ENCODE data around the gene SCD5. TPM values are rescaled to one million over a fixed set of nuclear protein-coding genes. Genes with fewer than 3 reads are reported as not detected.

SCD5 gene
- total and polyA plus RNA-seq, 11 donors, result 1.4 to 6.8 (median 2.5) TPM

DNA sequence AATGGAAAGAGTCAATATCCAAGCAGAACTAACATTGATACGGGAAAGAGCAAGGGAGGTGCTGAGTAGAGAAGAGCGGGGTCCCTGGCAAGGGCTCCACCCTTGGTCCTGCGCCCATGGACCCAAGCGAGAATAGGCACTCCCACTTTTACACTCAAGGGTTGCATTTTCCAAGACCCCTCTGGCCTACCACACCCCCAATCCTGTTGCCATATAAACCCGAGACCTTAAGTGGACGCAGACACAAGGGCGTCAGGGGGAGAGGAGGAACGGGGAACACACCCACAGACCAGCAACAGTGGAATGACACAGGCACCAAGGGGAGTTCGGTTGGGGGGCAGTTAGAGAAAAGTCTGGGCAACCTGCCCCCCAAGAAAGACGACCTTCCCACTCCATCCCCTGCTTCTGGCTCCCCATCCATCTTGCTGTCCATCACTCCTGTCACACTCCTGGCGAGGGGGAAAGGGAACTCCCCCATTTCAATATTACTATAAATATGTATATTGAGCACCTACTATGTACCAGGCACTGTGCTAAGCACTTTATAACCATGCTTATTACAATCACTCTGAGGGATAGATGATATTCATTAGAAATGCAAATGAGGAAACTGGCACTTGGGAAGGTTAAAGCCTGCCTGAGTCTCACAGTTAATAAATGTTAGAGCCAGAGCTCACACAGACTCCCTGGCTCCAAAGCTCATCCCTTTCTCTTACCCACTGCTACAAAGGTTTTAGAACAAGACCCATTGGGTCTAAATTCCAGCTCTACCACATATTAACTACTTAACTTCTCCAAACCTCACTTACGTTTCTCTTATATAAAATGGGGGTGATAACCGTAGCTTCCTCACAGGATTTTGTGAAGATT lies 51.7 kb downstream of the SCD5 start:
- intact Hi-C loops (cut with DNase I), result no loop called here
- no peak for DNase-seq
- no peaks in the 10 kb centered on the region for H3K36me3 ChIP-seq
- H3K4me1 ChIP-seq, result peaks cover 0 to 7% (median 0%) of the 10 kb centered on the region in 12 donors
- no peaks in the 10 kb centered on the region for H3K9me3 ChIP-seq
- ATAC-seq, result no peak
- H3K4me3 ChIP-seq, result no peak overlapping the region
- H3K27ac ChIP-seq, result no peak overlapping the region
- no peaks in the 10 kb centered on the region for H3K27me3 ChIP-seq
- TF ChIP-seq POLR2A (IDR thresholded peaks at IDR 0.05), result no peak
- TF ChIP-seq, protein P1, sequence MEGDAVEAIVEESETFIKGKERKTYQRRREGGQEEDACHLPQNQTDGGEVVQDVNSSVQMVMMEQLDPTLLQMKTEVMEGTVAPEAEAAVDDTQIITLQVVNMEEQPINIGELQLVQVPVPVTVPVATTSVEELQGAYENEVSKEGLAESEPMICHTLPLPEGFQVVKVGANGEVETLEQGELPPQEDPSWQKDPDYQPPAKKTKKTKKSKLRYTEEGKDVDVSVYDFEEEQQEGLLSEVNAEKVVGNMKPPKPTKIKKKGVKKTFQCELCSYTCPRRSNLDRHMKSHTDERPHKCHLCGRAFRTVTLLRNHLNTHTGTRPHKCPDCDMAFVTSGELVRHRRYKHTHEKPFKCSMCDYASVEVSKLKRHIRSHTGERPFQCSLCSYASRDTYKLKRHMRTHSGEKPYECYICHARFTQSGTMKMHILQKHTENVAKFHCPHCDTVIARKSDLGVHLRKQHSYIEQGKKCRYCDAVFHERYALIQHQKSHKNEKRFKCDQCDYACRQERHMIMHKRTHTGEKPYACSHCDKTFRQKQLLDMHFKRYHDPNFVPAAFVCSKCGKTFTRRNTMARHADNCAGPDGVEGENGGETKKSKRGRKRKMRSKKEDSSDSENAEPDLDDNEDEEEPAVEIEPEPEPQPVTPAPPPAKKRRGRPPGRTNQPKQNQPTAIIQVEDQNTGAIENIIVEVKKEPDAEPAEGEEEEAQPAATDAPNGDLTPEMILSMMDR (IDR thresholded peaks at IDR 0.05), result no peak
- WGBS, 4 donors, result 78 to 89% (median 87%) methylated on average over 12 to 13 of the region's 13 CpGs

DNA sequence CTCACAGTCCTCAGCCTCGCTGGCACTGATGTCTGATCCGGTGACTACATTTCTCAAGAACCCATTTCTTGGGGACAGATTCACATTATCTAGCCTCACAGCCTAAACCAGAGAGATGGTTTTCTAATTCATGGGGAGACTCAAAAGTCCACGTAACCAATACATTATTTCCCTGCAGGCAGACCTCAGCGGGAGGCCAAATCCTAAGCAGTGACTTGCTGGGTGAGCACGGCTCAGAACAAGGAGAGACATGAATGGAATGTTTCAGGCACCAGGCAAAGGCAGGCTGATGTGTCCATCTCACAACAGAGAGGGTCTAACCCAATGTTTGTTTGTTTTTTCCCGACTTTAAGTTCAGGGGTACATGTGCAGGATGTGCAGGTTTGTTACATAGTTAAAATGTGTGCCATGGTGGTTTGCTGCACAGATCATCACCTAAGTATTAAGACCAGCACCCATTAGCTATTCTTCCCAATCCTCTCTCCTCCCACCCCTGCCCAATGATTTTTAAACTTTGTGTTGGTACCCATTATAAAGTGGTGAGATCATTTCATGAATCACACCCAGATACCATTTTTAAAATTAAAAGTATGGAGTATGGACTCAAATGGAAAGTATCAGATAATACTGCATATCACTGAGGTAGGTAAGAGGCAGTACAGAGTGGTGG lies 53.3 kb downstream of the SCD5 start:
- Histone ChIP-seq H3K36me3 (no peaks in the 10 kb centered on the region), H3K9me3 (no peaks in the 10 kb centered on the region), H3K4me1 (peaks cover 0 to 7% (median 0%) of the 10 kb centered on the region in 12 donors), H3K27me3 (no peaks in the 10 kb centered on the region), H3K4me3 (no peak overlapping the region), H3K27ac (no peak overlapping the region)
- intact Hi-C loops (cut with DNase I), result no loop called here
- DNase-seq, result no peak
- no peak for TF ChIP-seq POLR2A (IDR thresholded peaks at IDR 0.05)
- TF ChIP-seq, protein P1 (IDR thresholded peaks at IDR 0.05), result no peak
- ATAC-seq, result no peak
- WGBS, 4 donors, result 75 to 85% (median 82%) methylated on average over 6 of the region's 6 CpGs

DNA sequence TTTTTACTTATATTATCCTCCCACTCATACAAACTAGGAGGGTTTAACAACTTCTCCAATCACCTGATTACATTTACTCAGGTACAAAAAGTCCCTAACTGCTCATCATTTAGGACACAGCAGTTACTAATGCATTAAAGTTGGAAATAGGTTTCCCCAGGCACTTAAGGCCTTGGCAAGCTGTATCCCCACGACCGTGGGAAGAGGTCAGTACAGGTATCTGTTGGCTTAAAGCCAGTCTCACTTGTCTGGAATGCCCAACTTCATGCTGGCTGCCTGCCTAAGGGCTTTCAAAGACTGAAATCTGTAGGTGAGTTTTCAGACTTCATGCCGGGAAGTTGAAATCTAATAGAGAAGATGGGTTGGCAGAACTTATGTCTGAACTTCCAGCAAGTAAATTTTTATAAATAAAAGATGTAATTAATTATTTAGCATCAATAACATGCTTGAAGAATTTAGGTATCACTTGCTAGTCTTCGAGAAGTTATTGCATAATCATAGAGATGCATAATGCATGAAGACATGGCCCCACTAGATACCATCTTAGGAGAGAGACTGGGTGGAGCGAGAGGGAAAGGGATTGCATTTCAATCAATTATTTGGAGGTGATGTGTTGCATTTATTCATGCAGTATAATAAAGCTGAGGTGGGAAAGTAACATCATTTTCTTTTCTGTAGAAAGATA lies 54.2 kb downstream of the SCD5 start:
- H3K27me3 ChIP-seq, result no peaks in the 10 kb centered on the region
- H3K4me1 ChIP-seq, result peaks cover 0 to 7% (median 0%) of the 10 kb centered on the region in 12 donors
- ATAC-seq (no peak), DNase-seq (no peak)
- H3K9me3 ChIP-seq, result no peaks in the 10 kb centered on the region
- H3K4me3 ChIP-seq, result no peak overlapping the region
- no peak overlapping the region for H3K27ac ChIP-seq
- no peaks in the 10 kb centered on the region for H3K36me3 ChIP-seq
- intact Hi-C loops (cut with DNase I), result loop anchor here in 1 of 10 donors (5.0 kb wide), 1 partner anchor 282 kb away; no protein-coding TSS in a partner anchor
- TF ChIP-seq, protein P1 (IDR thresholded peaks at IDR 0.05), result no peak
- no peak for TF ChIP-seq POLR2A (IDR thresholded peaks at IDR 0.05)
- WGBS, 4 donors, result 57 to 67% (median 59%) methylated on average over 5 of the region's 5 CpGs

DNA sequence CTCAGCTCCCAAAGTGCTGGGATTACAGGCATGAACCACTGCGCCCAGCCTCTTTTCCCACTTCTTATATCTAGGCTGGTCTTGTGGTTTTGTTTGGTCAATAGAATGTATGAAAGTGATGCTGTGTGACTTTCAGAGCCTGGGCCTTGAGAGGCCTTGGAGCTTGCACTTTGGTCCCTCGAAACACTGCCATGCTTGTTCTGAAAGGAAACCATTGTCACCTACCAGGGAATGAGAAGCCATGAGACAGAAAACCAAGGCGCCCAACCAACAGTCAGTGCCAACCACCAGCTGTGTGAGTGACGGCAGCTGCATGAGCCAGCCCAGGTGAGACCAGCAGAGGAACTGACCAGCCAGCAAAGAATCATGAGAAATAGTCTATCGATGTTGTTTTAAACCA lies 57.4 kb downstream of the SCD5 start:
- H3K36me3 ChIP-seq, result no peaks in the 10 kb centered on the region
- ATAC-seq, result no peak
- WGBS, 4 donors, result 87 to 96% (median 94%) methylated on average over 5 of the region's 5 CpGs
- no peaks in the 10 kb centered on the region for H3K9me3 ChIP-seq
- H3K4me1 ChIP-seq, result no peaks in the 10 kb centered on the region
- intact Hi-C loops (cut with DNase I), result loop anchor here in 1 of 10 donors (5.0 kb wide), 1 partner anchor 279 kb away; no protein-coding TSS in a partner anchor
- TF ChIP-seq POLR2A (IDR thresholded peaks at IDR 0.05), result no peak
- TF ChIP-seq, protein P1 (IDR thresholded peaks at IDR 0.05), result no peak
- no peak overlapping the region for H3K27ac ChIP-seq
- no peak for DNase-seq
- H3K27me3 ChIP-seq, result no peaks in the 10 kb centered on the region
- no peak overlapping the region for H3K4me3 ChIP-seq
